Sigmoid colon (tissue), 4 donors: ENCODE measurements around the gene HOPX.

Experiments
- POLR2AphosphoS5 ChIP-seq, 4 donors: sonication (generic); formaldehyde crosslinking; IDR thresholded peaks; one replicate each; pipeline ENCODE4 v1.6.1; 2017; ENCODE audit warnings: antibody characterized with exemption in 4 of 4
- TF ChIP-seq, protein P1 (sequence below), 4 experiments: fragments of 450-650 bp in 3 of 4; fragments of 200-600 bp in 1 of 4; IDR thresholded peaks; one replicate each; pipeline ENCODE4 v1.5.1; 2016 to 2019; ENCODE audit warnings: antibody characterized with exemption in 4 of 4, mild to moderate bottlenecking in 3 of 4, moderate library complexity in 2 of 4

GRCh38 chr4:56648021-56648823, 32.9 kb downstream of the HOPX start:
- TF ChIP-seq, protein P1, sequence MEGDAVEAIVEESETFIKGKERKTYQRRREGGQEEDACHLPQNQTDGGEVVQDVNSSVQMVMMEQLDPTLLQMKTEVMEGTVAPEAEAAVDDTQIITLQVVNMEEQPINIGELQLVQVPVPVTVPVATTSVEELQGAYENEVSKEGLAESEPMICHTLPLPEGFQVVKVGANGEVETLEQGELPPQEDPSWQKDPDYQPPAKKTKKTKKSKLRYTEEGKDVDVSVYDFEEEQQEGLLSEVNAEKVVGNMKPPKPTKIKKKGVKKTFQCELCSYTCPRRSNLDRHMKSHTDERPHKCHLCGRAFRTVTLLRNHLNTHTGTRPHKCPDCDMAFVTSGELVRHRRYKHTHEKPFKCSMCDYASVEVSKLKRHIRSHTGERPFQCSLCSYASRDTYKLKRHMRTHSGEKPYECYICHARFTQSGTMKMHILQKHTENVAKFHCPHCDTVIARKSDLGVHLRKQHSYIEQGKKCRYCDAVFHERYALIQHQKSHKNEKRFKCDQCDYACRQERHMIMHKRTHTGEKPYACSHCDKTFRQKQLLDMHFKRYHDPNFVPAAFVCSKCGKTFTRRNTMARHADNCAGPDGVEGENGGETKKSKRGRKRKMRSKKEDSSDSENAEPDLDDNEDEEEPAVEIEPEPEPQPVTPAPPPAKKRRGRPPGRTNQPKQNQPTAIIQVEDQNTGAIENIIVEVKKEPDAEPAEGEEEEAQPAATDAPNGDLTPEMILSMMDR (IDR thresholded peaks at IDR 0.05) = no peak
- TF ChIP-seq POLR2AphosphoS5 (IDR thresholded peaks at IDR 0.05) = no peak
